CD4-positive, alpha-beta memory T cell (primary cell): Measurements from ENCODE around the gene C19orf12. TPM values are rescaled to one million over a fixed set of nuclear protein-coding genes. Genes with fewer than 3 reads are reported as not detected.

Source experiments
- CTCF ChIA-PET: fragments of 350-600 bp; sonication (Branson Sonifier 250); formaldehyde crosslinking; loops from one replicate; lab custom pipeline; 2021; ENCODE audit warnings: inconsistent platforms; ENCODE audit not compliant: partially characterized antibody; lab: Charles Lee
- POLR2A ChIA-PET: fragments of 350-600 bp; sonication (Branson Sonifier 250); formaldehyde crosslinking; loops from one replicate; lab custom pipeline; 2021; ENCODE audit not compliant: partially characterized antibody; lab: Charles Lee
- DNase-seq, 5 donors: peaks; one replicate each; pipeline versions ENCODE4 v3.0.0 to v3.0.0-alpha.2; 2020 to 2022; ENCODE audit warnings: mixed read lengths in 1 of 5
- H3K27ac ChIP-seq: one replicate; pipeline ENCODE4 v1.7.0; 2013; ENCODE audit warnings: low read depth, low read length
- H3K27me3 ChIP-seq: 2 replicates; pipeline ENCODE4 v1.7.0; 2013; ENCODE audit warnings: mild to moderate bottlenecking, low read length, moderate library complexity; ENCODE audit not compliant: insufficient read depth
- H3K36me3 ChIP-seq: 2 replicates; pipeline ENCODE4 v1.7.0; 2013; ENCODE audit warnings: mild to moderate bottlenecking, low read length, moderate library complexity; ENCODE audit not compliant: insufficient read depth
- H3K4me1 ChIP-seq: 2 replicates; pipeline ENCODE4 v1.7.0; 2013; ENCODE audit warnings: mild to moderate bottlenecking, low read length, moderate library complexity; ENCODE audit not compliant: insufficient read depth
- H3K4me3 ChIP-seq, 2 donors: one replicate each; pipeline ENCODE4 v1.7.0; 2013; ENCODE audit warnings: low read length in 2 of 2, mild to moderate bottlenecking in 1 of 2
- H3K9me3 ChIP-seq, 2 donors: one replicate each; pipeline ENCODE4 v1.7.0; 2013; ENCODE audit warnings: low read length in 2 of 2, control low read depth in 1 of 2; ENCODE audit not compliant: control insufficient read depth in 1 of 2
- H3K27ac Mint-ChIP-seq, 7 donors: one replicate each; pipeline ENCODE4 v1.8.0; 2020 to 2021; ENCODE audit warnings: mixed read lengths in 7 of 7, mild to moderate bottlenecking in 6 of 7, inconsistent platforms in 3 of 7, moderate library complexity in 3 of 7
- H3K27me3 Mint-ChIP-seq, 2 donors: one replicate each; pipeline ENCODE4 v1.8.0; 2020 to 2021; ENCODE audit warnings: mixed read lengths in 2 of 2
- H3K36me3 Mint-ChIP-seq, 2 donors: one replicate each; pipeline ENCODE4 v1.8.0; 2020 to 2021; ENCODE audit warnings: mixed read lengths in 2 of 2, inconsistent platforms in 1 of 2, mild to moderate bottlenecking in 1 of 2
- H3K4me1 Mint-ChIP-seq, 4 donors: one replicate each; pipeline ENCODE4 v1.8.0; 2020 to 2021; ENCODE audit warnings: mixed read lengths in 4 of 4, mild to moderate bottlenecking in 1 of 4
- H3K4me3 Mint-ChIP-seq, 8 donors: one replicate each; pipeline ENCODE4 v1.8.0; 2020 to 2021; ENCODE audit warnings: mixed read lengths in 8 of 8, mild to moderate bottlenecking in 7 of 8, moderate library complexity in 6 of 8, inconsistent platforms in 3 of 8
- H3K9me3 Mint-ChIP-seq, 8 donors: one replicate each; pipeline ENCODE4 v1.8.0; 2020 to 2021; ENCODE audit warnings: mixed read lengths in 8 of 8, mild to moderate bottlenecking in 5 of 8, inconsistent platforms in 3 of 8, moderate library complexity in 1 of 8
- intact Hi-C: fragments of 100-400 bp; cut with micrococcal nuclease; formaldehyde crosslinking; loops from one replicate; pipeline ENCODE4 v1.15.1; 2023
- polyA plus RNA-seq, 2 donors: library from polyadenylated mRNA; unstranded; fragments of 300-500 nt; fragmentation: Illumina TruSeq; gene quantifications; one replicate each; pipeline ENCODE4 v1.2.3, GENCODE V29; 2021
- total RNA-seq, 2 experiments: library from RNA; stranded (reverse); gene quantifications; one replicate each; pipeline ENCODE4 v1.2.3, GENCODE V29; 2021

Gene C19orf12
- total and polyA plus RNA-seq, 4 experiments from 2014 or later, result 22.7 to 30.1 (median 26.4) TPM

DNA sequence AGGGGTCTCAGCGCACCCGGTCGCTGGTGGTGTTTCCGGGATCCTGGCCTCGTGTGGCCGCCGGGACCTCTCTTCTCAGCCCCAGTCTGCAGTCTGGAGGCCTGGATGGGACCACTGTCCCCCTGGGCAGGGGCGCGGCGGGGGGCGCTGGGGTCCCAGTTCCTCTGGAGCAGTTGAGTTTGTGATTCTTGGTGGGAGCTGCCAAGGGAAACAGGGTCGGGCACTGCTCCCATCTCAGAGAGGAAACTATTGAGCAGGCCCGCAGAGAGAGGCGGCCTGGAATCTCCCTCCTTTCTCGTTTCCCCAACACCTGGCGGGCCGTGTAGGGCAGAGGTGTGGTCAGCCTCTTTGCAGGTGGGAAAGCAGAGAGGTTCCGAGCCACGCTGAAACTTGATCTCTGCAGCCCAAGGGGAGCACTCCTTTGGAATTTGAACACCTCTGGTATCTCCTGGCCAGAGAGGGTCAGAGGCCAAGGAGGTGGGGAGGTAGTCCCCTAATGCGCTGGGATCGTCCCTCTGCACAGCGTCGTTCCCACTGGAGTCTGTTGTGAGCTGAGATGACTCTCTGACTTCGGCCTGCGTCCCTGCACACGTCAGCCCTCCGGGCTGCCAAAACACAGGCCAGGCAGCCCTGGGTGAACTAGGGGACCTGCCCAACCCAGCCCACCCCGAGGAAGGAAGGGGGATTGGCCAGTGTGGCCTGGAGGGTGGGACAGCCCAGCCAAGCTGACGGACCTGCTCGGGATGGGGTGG, 49.1 kb downstream of the C19orf12 start:
- Histone ChIP-seq H3K4me3 (peak overlapping the region; percentile 77 to 83), H3K36me3 (no peaks in the 10 kb centered on the region), H3K27me3 (no peaks in the 10 kb centered on the region), H3K27ac (peak overlapping the region; percentile 92), H3K4me1 (peaks cover 48% of the 10 kb centered on the region), H3K9me3 (no peaks in the 10 kb centered on the region)
- ChIA-PET POLR2A (interaction anchor here (0.8 to 8.7 kb wide), 11 partner anchors 7 to 276 kb away, joined by 3 to 163 read pairs (median 26); partner anchors contain the start of genes C19orf12, POP4 and URI1), CTCF (interaction anchor here (0.8 to 10.1 kb wide), 10 partner anchors 12 to 280 kb away, joined by 3 to 158 read pairs (median 58); partner anchors contain the start of genes C19orf12 and POP4)
- H3K4me3 Mint-ChIP-seq, result peak overlapping the region; percentile 89 to 98 (median 93)
- H3K36me3 Mint-ChIP-seq, result peaks cover 13 to 22% of the 10 kb centered on the region in 2 donors
- peaks cover 25 to 66% (median 43%) of the 10 kb centered on the region in 4 donors for H3K4me1 Mint-ChIP-seq
- intact Hi-C loops, result loop anchor here (1.0 to 2.0 kb wide), 6 partner anchors 7 to 179 kb away; partner anchors contain the start of genes C19orf12 and CCNE1
- peak overlapping the region; percentile 92 to 100 (median 96) for H3K27ac Mint-ChIP-seq
- DNase-seq, result peak in 4 of 5 donors; percentile 21 to 66 (median 38)
- H3K27me3 Mint-ChIP-seq, result no peaks in the 10 kb centered on the region
- peaks cover 0 to 1% (median 0%) of the 10 kb centered on the region in 8 donors for H3K9me3 Mint-ChIP-seq

DNA sequence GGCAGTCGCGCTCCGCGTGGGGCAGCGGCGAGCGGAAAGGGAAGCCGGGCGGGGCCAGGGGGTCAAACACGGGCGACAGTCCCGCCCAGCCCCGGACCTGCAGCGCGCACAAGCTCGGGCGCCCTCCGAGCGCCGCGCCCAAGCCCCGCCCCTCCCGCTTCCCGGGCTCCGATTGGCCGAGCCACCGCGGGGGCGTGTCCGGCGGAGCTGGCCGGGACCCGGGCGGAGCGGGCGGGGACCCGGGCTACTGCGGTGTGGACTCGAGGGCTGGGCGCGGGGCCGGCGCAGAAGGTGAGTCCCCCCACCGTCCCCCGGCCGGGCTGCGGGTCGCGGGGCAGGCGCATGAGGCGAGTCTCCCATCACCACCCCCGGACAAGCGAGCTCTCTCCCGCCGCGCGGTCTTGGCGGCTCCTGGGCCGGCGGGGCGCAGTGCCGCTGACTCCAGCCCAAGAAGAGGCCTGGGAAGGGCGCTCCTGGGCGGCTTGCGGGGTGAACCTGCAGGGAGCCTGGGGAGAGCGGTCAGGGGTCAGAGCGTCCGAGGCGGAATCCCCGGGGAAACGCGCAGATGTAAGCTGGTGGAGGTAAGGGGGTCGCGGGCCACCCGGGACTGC, 49.7 kb downstream of the C19orf12 start, which contains the start of gene PLEKHF1:
Gene PLEKHF1 (plus strand): TSS at position 247 of the 611 bp plus-strand sequence. CDS start 8,379 bp downstream, outside the sequence.
- no peaks in the 10 kb centered on the region for H3K27me3 ChIP-seq
- POLR2A ChIA-PET, result interaction anchor here (0.8 to 8.7 kb wide), 10 partner anchors 8 to 277 kb away, joined by 3 to 163 read pairs (median 30); partner anchors contain the start of genes C19orf12, POP4 and URI1
- H3K27ac ChIP-seq, result peak within 1 kb of the TSS; percentile 92
- Mint-ChIP-seq H3K27ac (peak within 1 kb of the TSS; percentile 92 to 100 (median 96)), H3K4me3 (peak within 1 kb of the TSS; percentile 89 to 98 (median 93)), H3K27me3 (no peaks in the 10 kb centered on the region), H3K4me1 (peaks cover 24 to 62% (median 38%) of the 10 kb centered on the region in 4 donors), H3K9me3 (peaks cover 0 to 1% (median 0%) of the 10 kb centered on the region in 8 donors), H3K36me3 (peaks cover 10 to 19% of the 10 kb centered on the region in 2 donors)
- intact Hi-C loops, result loop anchor here (1.0 to 2.0 kb wide), 5 partner anchors 8 to 179 kb away; partner anchors contain the start of genes C19orf12 and CCNE1
- no peaks in the 10 kb centered on the region for H3K36me3 ChIP-seq
- H3K4me1 ChIP-seq, result peaks cover 42% of the 10 kb centered on the region
- H3K9me3 ChIP-seq, result no peaks in the 10 kb centered on the region
- peak; percentile 73 to 88 (median 78) for DNase-seq
- CTCF ChIA-PET, result interaction anchor here (0.8 to 10.1 kb wide), 9 partner anchors 12 to 281 kb away, joined by 3 to 158 read pairs (median 75); partner anchors contain the start of genes C19orf12 and POP4
- peak within 1 kb of the TSS; percentile 77 to 83 for H3K4me3 ChIP-seq

DNA sequence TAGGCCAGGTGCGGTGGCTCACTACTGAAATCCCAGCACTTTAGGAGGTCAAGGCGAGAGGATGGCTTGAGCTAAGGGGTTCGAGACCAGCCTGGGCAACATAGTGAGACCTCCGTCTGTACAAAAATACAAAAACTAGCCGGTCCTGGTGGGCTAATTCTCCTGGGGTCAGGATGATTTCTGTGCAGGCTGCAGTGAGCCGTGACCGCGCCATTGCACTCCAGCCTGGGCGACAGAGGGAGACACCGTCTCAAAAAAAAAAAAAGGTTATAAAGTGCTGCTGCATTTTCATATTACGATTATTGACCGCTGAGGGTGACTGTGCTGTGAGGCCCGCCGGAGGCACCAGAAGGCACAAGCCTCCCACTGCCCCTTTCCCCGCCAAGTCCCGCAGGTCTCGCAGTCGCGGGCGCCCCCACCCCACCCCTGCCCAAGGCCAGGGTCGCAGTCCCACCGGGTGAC, 50.3 kb downstream of the C19orf12 start:
- H3K27ac Mint-ChIP-seq, result peak overlapping the region; percentile 60 to 93 (median 77)
- H3K36me3 Mint-ChIP-seq, result peaks cover 7 to 15% of the 10 kb centered on the region in 2 donors
- H3K4me3 Mint-ChIP-seq, result peak overlapping the region; percentile 72 to 89 (median 82)
- H3K4me1 ChIP-seq, result peaks cover 36% of the 10 kb centered on the region
- no peak for DNase-seq
- peaks cover 20 to 57% (median 33%) of the 10 kb centered on the region in 4 donors for H3K4me1 Mint-ChIP-seq
- POLR2A ChIA-PET, result interaction anchor here (0.6 to 8.7 kb wide), 11 partner anchors 8 to 277 kb away, joined by 3 to 163 read pairs (median 26); partner anchors contain the start of genes C19orf12, POP4 and URI1
- no peaks in the 10 kb centered on the region for H3K27me3 ChIP-seq
- H3K27me3 Mint-ChIP-seq, result no peaks in the 10 kb centered on the region
- H3K4me3 ChIP-seq, result peak overlapping the region in 1 of 2 donors; percentile 77
- H3K27ac ChIP-seq, result peak overlapping the region; percentile 92
- intact Hi-C loops, result loop anchor here (1.0 to 2.0 kb wide), 5 partner anchors 9 to 180 kb away; partner anchors contain the start of genes C19orf12 and CCNE1
- CTCF ChIA-PET, result interaction anchor here (0.8 to 10.1 kb wide), 10 partner anchors 13 to 281 kb away, joined by 3 to 158 read pairs (median 58); partner anchors contain the start of genes C19orf12 and POP4
- H3K9me3 ChIP-seq, result no peaks in the 10 kb centered on the region
- no peaks in the 10 kb centered on the region for H3K36me3 ChIP-seq
- peaks cover 0 to 1% (median 0%) of the 10 kb centered on the region in 8 donors for H3K9me3 Mint-ChIP-seq

DNA sequence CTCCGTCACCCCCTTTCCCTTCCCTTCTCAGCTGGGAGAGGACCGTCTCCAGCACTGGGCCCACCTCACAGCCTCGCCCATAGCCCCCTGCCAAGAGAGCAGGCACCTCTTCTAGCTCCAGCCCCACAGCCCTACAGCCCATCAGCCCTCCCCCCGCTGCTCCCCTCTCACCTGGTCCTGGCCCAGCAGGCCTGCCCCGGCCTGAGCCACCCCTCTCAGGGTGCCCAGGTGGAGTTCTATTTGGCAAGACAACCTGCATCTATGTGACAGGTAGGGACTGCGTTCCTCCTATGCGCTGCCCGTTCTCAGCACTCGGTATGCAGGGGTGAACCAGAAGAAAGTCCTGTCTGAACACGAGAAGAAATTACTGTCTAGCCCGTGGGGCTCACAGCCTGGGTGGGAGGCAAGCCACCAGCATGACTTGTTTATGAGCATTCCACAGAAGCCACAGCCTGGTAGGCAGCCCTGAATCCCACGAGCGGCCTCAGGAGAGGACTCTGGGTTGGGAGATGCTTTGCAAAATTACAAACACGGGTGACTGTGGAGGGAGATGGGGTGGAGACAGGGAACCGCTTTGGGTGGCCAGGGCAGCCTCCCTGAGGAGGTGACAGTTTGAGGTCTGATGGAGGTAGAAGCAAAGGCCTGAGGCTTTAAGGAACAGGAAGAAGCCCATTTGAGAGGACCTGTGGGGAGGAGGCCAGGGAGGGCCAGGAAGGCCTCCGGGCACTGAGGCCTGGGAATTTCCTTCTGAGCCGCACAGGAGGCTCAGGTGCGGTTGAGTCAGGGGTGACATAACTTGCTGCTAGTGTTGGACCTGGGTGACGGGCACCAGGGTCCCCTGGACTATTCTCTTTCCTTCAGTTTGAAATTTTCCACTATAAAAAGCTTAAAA, 51.0 kb downstream of the C19orf12 start:
- no peaks in the 10 kb centered on the region for H3K27me3 Mint-ChIP-seq
- peaks cover 17 to 50% (median 27%) of the 10 kb centered on the region in 4 donors for H3K4me1 Mint-ChIP-seq
- H3K4me1 ChIP-seq, result peaks cover 29% of the 10 kb centered on the region
- ChIA-PET POLR2A (interaction anchor here (0.6 to 8.7 kb wide), 8 partner anchors 8 to 56 kb away, joined by 3 to 163 read pairs (median 63); partner anchors contain the start of genes C19orf12 and POP4), CTCF (interaction anchor here (1.0 to 10.1 kb wide), 9 partner anchors 8 to 168 kb away, joined by 3 to 158 read pairs (median 75); partner anchors contain the start of genes C19orf12 and POP4)
- H3K27ac ChIP-seq, result peak overlapping the region; percentile 92
- no peaks in the 10 kb centered on the region for H3K9me3 ChIP-seq
- no peaks in the 10 kb centered on the region for H3K36me3 ChIP-seq
- intact Hi-C loops, result loop anchor here (2.0 kb wide), 2 partner anchors 51 to 181 kb away; partner anchors contain the start of gene C19orf12
- H3K4me3 ChIP-seq, result no peak overlapping the region
- no peaks in the 10 kb centered on the region for H3K27me3 ChIP-seq
- peak overlapping the region; percentile 72 to 89 (median 82) for H3K4me3 Mint-ChIP-seq
- peaks cover 0 to 1% (median 0%) of the 10 kb centered on the region in 8 donors for H3K9me3 Mint-ChIP-seq
- peaks cover 4 to 12% of the 10 kb centered on the region in 2 donors for H3K36me3 Mint-ChIP-seq
- H3K27ac Mint-ChIP-seq, result peak overlapping the region; percentile 74 to 93 (median 84)
- DNase-seq, result no peak

DNA sequence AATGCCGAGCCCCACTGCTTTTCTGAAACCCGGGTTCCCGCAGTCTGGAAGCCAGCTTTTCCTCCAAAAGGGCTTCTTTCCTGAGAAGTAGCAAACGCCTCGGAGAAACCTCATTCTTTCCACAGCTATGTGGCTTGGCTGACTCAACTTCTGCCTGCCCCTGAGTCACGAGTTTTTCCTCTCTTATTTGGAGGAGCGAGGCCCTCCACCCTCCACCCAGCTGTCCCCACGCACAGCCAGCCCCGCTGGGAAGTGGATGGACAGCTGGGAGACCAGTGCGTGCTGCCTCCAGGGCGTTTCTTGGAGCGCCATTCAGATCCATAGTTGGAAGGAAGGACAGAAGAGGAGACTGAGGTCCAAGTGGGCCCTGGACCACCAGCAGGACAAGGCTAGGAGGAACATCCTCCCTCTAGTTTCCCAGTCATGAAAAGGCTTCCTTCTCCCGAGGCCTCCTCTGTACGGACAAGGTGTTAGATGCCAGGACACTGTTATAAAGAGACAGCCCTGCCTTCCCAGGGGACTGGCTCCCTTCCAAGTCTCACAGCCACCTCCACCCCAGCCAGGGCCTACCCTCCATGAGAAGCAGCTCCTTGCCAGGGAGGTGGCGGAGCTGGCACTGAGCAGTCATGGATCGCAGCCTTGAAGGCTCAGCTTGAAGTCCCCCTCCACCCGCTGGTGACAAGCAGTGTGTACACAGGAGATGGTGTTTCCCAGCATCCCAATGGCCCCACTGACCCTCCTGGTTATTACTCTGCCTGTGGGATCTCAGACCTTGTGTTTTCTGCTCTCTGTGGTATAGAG, 52.3 kb downstream of the C19orf12 start:
- H3K4me3 ChIP-seq, result no peak overlapping the region
- no peaks in the 10 kb centered on the region for H3K9me3 ChIP-seq
- intact Hi-C loops, result no loop called here
- Mint-ChIP-seq H3K27ac (peak overlapping the region in 4 of 7 donors; percentile 52 to 74 (median 55)), H3K4me1 (peaks cover 12 to 37% (median 16%) of the 10 kb centered on the region in 4 donors), H3K4me3 (peak overlapping the region in 3 of 8 donors; percentile 41 to 54 (median 42)), H3K9me3 (peaks cover 0 to 1% (median 0%) of the 10 kb centered on the region in 8 donors), H3K36me3 (peaks cover 4 to 11% of the 10 kb centered on the region in 2 donors), H3K27me3 (no peaks in the 10 kb centered on the region)
- H3K27ac ChIP-seq, result no peak overlapping the region
- peaks cover 16% of the 10 kb centered on the region for H3K4me1 ChIP-seq
- ChIA-PET POLR2A (interaction anchor here (1.8 to 8.7 kb wide), 5 partner anchors 10 to 56 kb away, joined by 6 to 163 read pairs (median 93); partner anchors contain the start of genes C19orf12 and POP4), CTCF (interaction anchor here (1.0 to 10.1 kb wide), 7 partner anchors 9 to 54 kb away, joined by 3 to 158 read pairs (median 18); partner anchors contain the start of genes C19orf12 and POP4)
- no peaks in the 10 kb centered on the region for H3K27me3 ChIP-seq
- no peak for DNase-seq
- no peaks in the 10 kb centered on the region for H3K36me3 ChIP-seq
